A673 (cell line): ENCODE data around the gene SERAC1.

Experiments
- EZH2 ChIP-seq: fragments of 200-600 bp; sonication (generic); IDR thresholded peaks from 2 replicates; pipeline ENCODE4 v1.6.1; 2017; ENCODE audit warnings: borderline replicate concordance, low read depth, mild to moderate bottlenecking, mixed read lengths, antibody characterized with exemption, low read length; ENCODE audit not compliant: poor library complexity, severe bottlenecking
- TF ChIP-seq, protein P1 (sequence below): fragments of 300-800, 200-600 bp; sonication (generic); conservative IDR thresholded peaks from 2 replicates; pipeline ENCODE4 v1.5.1; 2017; ENCODE audit warnings: low read depth, mild to moderate bottlenecking, antibody characterized with exemption, low read length, moderate library complexity, mixed read lengths

DNA sequence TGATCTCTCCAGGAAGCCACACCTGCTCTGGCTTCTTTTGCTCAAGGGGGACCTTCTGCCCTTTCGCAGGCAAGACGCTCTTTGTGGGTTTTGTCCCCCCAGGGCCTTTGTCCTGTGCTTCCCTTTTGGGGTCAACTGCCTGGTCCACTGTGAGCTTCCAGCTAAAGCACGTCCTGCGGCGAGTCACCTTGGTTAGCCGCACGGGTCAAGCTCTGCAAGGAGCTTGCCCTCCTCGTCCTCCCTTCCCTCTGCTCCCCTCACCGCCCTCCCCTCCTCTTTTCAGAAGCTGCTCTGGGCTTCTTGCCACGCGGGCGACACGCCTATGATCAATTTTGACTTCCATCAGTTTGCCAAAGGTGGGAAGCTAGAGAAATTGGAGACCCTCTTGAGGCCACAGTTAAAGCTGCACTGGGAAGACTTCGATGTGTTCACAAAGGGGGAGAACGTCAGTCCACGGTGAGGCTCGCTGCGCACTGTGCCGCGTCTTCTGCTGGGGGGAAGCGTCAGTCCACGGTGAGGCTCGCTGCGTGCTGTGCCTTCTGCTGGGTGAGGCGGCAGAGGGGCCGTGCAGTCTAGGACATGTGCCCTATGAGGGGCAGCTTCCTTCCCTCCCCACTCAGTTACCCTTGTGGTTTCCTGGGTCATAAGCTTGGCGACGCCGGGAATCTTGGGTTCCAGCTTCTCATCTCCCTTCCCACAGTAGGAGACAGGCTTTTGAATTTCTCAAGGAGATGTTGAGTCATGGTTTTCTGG is 106.2 kb downstream of the SERAC1 start:
- TF ChIP-seq, protein P1, sequence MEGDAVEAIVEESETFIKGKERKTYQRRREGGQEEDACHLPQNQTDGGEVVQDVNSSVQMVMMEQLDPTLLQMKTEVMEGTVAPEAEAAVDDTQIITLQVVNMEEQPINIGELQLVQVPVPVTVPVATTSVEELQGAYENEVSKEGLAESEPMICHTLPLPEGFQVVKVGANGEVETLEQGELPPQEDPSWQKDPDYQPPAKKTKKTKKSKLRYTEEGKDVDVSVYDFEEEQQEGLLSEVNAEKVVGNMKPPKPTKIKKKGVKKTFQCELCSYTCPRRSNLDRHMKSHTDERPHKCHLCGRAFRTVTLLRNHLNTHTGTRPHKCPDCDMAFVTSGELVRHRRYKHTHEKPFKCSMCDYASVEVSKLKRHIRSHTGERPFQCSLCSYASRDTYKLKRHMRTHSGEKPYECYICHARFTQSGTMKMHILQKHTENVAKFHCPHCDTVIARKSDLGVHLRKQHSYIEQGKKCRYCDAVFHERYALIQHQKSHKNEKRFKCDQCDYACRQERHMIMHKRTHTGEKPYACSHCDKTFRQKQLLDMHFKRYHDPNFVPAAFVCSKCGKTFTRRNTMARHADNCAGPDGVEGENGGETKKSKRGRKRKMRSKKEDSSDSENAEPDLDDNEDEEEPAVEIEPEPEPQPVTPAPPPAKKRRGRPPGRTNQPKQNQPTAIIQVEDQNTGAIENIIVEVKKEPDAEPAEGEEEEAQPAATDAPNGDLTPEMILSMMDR, result no peak
- no peak for TF ChIP-seq EZH2
